ENCODE results near the gene BCKDK.

DNA sequence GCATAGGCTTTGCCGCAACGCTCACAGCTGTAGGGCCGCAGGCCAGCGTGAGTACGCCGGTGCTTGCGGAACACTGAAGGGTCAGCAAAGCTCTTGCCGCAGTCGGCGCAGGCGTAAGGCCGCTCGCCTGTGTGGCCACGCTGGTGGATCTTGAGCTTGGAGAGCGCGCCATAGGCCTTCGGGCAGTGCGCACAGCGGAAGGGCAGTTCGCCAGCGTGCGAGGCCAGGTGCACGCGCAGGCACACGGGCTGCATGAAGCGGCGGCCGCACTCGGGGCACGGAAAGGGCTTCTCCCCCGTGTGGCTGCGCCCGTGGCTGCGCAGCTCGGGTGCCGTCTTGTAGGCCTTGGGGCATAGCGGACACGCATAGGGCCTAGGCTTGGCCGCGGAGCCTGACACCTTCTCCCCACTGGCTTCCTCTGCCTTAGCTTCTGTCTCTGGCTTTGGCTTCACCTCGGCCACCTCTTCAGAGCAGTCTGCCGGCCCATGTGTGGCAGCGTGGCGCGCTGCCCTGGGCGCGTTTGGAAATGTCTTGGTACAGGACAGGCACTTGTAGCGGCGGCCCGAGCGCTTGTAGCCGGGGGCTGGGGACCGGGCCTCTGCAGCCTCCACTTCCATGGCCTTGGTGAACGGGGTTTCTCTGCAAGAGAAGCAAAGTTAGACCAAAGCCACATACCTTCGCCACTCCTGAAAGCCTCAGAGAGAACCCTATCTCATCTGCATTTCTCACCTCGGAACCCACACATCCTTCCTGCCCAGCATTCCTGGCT lies 44.2 kb upstream of the BCKDK start:
- TF ChIP-seq, protein P1, sequence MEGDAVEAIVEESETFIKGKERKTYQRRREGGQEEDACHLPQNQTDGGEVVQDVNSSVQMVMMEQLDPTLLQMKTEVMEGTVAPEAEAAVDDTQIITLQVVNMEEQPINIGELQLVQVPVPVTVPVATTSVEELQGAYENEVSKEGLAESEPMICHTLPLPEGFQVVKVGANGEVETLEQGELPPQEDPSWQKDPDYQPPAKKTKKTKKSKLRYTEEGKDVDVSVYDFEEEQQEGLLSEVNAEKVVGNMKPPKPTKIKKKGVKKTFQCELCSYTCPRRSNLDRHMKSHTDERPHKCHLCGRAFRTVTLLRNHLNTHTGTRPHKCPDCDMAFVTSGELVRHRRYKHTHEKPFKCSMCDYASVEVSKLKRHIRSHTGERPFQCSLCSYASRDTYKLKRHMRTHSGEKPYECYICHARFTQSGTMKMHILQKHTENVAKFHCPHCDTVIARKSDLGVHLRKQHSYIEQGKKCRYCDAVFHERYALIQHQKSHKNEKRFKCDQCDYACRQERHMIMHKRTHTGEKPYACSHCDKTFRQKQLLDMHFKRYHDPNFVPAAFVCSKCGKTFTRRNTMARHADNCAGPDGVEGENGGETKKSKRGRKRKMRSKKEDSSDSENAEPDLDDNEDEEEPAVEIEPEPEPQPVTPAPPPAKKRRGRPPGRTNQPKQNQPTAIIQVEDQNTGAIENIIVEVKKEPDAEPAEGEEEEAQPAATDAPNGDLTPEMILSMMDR (IDR thresholded peaks at IDR 0.05; ENCODE audit: extremely low read depth in 1 of 2, insufficient read depth in 1 of 2, low read depth in 1 of 2, low read length in 2 of 2), result no peak
- TF ChIP-seq MAX (IDR thresholded peaks at IDR 0.05; ENCODE audit: insufficient read depth, insufficient read length), result no peak
- no peak for TF ChIP-seq POLR2AphosphoS5 (IDR thresholded peaks at IDR 0.05; ENCODE audit: insufficient read depth, low read depth, low read length)
- TF ChIP-seq POLR2A (IDR thresholded peaks at IDR 0.05; ENCODE audit: low read depth, low read length), result no peak
- no peak for TF ChIP-seq JUN (IDR thresholded peaks at IDR 0.05; ENCODE audit: borderline replicate concordance, insufficient read depth, insufficient read length, low read depth)
- no peak for TF ChIP-seq EZH2 (IDR thresholded peaks at IDR 0.05; ENCODE audit: borderline replicate concordance, low read depth, low read length, severe bottlenecking)
- TF ChIP-seq MYC (IDR thresholded peaks at IDR 0.05; ENCODE audit: low read depth, low read length), result no peak
- TF ChIP-seq FOS (IDR thresholded peaks at IDR 0.05; ENCODE audit: borderline replicate concordance, insufficient read depth, low read length), result no peak

All from endothelial cell of umbilical vein (primary cell).